ENCODE data around the gene AP2M1. TPM values are rescaled to one million over a fixed set of nuclear protein-coding genes. Genes with fewer than 3 reads are reported as not detected.

Gene AP2M1
- total and polyA plus RNA-seq, 2 of the 13 experiments (the other 11 are each of a cell fraction or from before 2014, with no cell fraction given), result 126 to 146 TPM

- TF ChIP-seq REST (IDR thresholded peaks at IDR 0.05; ENCODE audit: borderline replicate concordance in 1 of 2, low read depth in 1 of 2, low read length in 2 of 2) (peak in 1 of 2 experiments; percentile 3; a peak in 1 of 4 replicates), CAMTA2 (CRISPR knock-in tag; IDR thresholded peaks at IDR 0.05; ENCODE audit: borderline replicate concordance) (peak; percentile 84; the same call in 1 of the 2 replicates), WIZ (CRISPR knock-in tag; IDR thresholded peaks at IDR 0.05) (no peak), ZNF703 (CRISPR knock-in tag; IDR thresholded peaks at IDR 0.05; ENCODE audit: borderline replicate concordance) (no peak), GPN1 (CRISPR knock-in tag; IDR thresholded peaks at IDR 0.05; ENCODE audit: borderline replicate concordance) (no peak), CCDC6 (CRISPR knock-in tag; IDR thresholded peaks at IDR 0.05) (0 out of 2 replicates have a peak, but pooled peaks have one; percentile 50), ZBTB3 (CRISPR knock-in tag; IDR thresholded peaks at IDR 0.05; ENCODE audit: borderline replicate concordance, low read depth) (no peak), TP53 (CRISPR knock-in tag; conservative IDR thresholded peaks at IDR 0.05) (no peak), ZNF512 (CRISPR knock-in tag; IDR thresholded peaks at IDR 0.05) (no peak), NFE2L2 (IDR thresholded peaks at IDR 0.05; ENCODE audit: low read length) (no peak), ZSCAN31 (CRISPR knock-in tag; IDR thresholded peaks at IDR 0.05; ENCODE audit: low read depth) (0 out of 2 replicates have a peak, but pooled peaks have one; percentile 46), SYNCRIP (IDR thresholded peaks at IDR 0.05; ENCODE audit: insufficient read depth, low read depth, low read length) (no peak), MTF1 (CRISPR knock-in tag; IDR thresholded peaks at IDR 0.05) (no peak), ZNF558 (CRISPR knock-in tag; IDR thresholded peaks at IDR 0.05; ENCODE audit: borderline replicate concordance) (no peak; the same call in 1 of the 2 replicates), PRDM15 (CRISPR knock-in tag; IDR thresholded peaks at IDR 0.05) (no peak), MAX (IDR thresholded peaks at IDR 0.05) (peak; percentile 48; the same call in 1 of the 2 replicates), PHF21A (CRISPR knock-in tag; IDR thresholded peaks at IDR 0.05) (no peak), SOX6 (IDR thresholded peaks at IDR 0.05) (no peak), SOX6 (CRISPR knock-in tag; IDR thresholded peaks at IDR 0.05) (peak; percentile 23; the same call in 1 of the 2 replicates), ARNTL (CRISPR knock-in tag; IDR thresholded peaks at IDR 0.05) (0 out of 2 replicates have a peak, but pooled peaks have one; percentile 31)
Measured at GRCh38 chr3:184174646-184175492, at the start of gene AP2M1 (continued).
